IMR-90 (cell line): ENCODE data around the gene IL1R2. TPM values are rescaled to one million over a fixed set of nuclear protein-coding genes. Genes with fewer than 3 reads are reported as not detected.

Source experiments
- ATAC-seq: fragments of 200-7000 bp; cut with Tn5 transposase; 2 replicates; pipeline ENCODE4 v1.9.1; 2020; ENCODE audit warnings: low read depth, mild to moderate bottlenecking, moderate library complexity
- BruUV-seq: library from RNA; stranded (reverse); fragments of 400-500 nt; replicated peaks from 2 replicates; lab custom pipeline; 2021; lab: Mats Ljungman, UMichigan
- CTCF ChIA-PET: fragments of 300-600 bp; formaldehyde crosslinking; extraction: SDS; loops from one replicate; lab custom pipeline; 2021; ENCODE audit warnings: antibody characterized with exemption; lab: Yijun Ruan, JAX
- POLR2A ChIA-PET: fragments of 300-600 bp; sonication (Branson Sonifier 250); formaldehyde crosslinking; loops from one replicate; lab custom pipeline; 2022; ENCODE audit warnings: antibody characterized with exemption; ENCODE audit not compliant: unreplicated experiment; lab: Charles Lee
- DNase-seq: peaks from one replicate; pipeline ENCODE4 v3.0.0; 2013
- H2AFZ ChIP-seq: replicated peaks from 2 replicates; pipeline ENCODE3; 2013; ENCODE audit warnings: low read length, mild to moderate bottlenecking; ENCODE audit not compliant: poor library complexity
- H2AK5ac ChIP-seq: 2 replicates; pipeline ENCODE4 v1.6.1; 2013; ENCODE audit warnings: low read depth, low read length, inconsistent platforms
- H2AK9ac ChIP-seq: replicated peaks from 2 replicates; pipeline ENCODE3; 2013; ENCODE audit warnings: mild to moderate bottlenecking, low read depth, low read length, moderate library complexity; ENCODE audit not compliant: poor library complexity
- H2BK120ac ChIP-seq: 2 replicates; pipeline ENCODE4 v1.6.1; 2013; ENCODE audit warnings: low read depth, low read length, inconsistent platforms
- H2BK15ac ChIP-seq: 3 replicates; pipeline ENCODE4 v1.6.1; 2013; ENCODE audit warnings: low read depth, low read length, inconsistent platforms
- H2BK20ac ChIP-seq: 2 replicates; pipeline ENCODE4 v1.6.1; 2013; ENCODE audit warnings: low read depth, mild to moderate bottlenecking, inconsistent platforms, low read length, moderate library complexity
- H2BK5ac ChIP-seq: 2 replicates; pipeline ENCODE4 v1.6.1; 2013; ENCODE audit warnings: mild to moderate bottlenecking, low read depth, low read length, inconsistent platforms; ENCODE audit not compliant: poor library complexity, severe bottlenecking
- H3K14ac ChIP-seq: replicated peaks from 2 replicates; pipeline ENCODE4 v1.6.1; 2013; ENCODE audit warnings: low read depth, low read length, inconsistent platforms
- H3K18ac ChIP-seq: 2 replicates; pipeline ENCODE4 v1.6.1; 2013; ENCODE audit warnings: low read depth, low read length, control low read depth
- H3K23ac ChIP-seq: 2 replicates; pipeline ENCODE4 v1.6.1; 2013; ENCODE audit warnings: low read depth, low read length, inconsistent platforms
- H3K27ac ChIP-seq: 2 replicates; pipeline ENCODE4 v1.5.1; 2013; ENCODE audit warnings: mild to moderate bottlenecking, control low read depth, low read length; ENCODE audit not compliant: insufficient read depth
- H3K27me3 ChIP-seq: 2 replicates; pipeline ENCODE4 v1.6.1; 2013; ENCODE audit warnings: low read length; ENCODE audit not compliant: control insufficient read depth, insufficient read depth
- H3K36me3 ChIP-seq: 2 replicates; pipeline ENCODE4 v1.6.1; 2013; ENCODE audit warnings: low read length, mixed read lengths; ENCODE audit not compliant: control insufficient read depth, insufficient read depth
- H3K4ac ChIP-seq: 2 replicates; pipeline ENCODE4 v1.6.1; 2013; ENCODE audit warnings: low read depth, low read length, inconsistent platforms
- H3K4me1 ChIP-seq: 2 replicates; pipeline ENCODE4 v1.6.1; 2013; ENCODE audit warnings: low read length, mixed read lengths; ENCODE audit not compliant: control insufficient read depth, insufficient read depth
- H3K4me2 ChIP-seq: 2 replicates; pipeline ENCODE4 v1.6.1; 2013; ENCODE audit warnings: low read depth, mild to moderate bottlenecking, control low read depth, low read length, moderate library complexity
- H3K4me3 ChIP-seq: 2 replicates; pipeline ENCODE4 v1.5.1; 2013; ENCODE audit warnings: low read depth, mild to moderate bottlenecking, control low read depth, low read length, moderate library complexity; ENCODE audit not compliant: insufficient read depth
- H3K56ac ChIP-seq: 2 replicates; pipeline ENCODE4 v1.6.1; 2013; ENCODE audit warnings: low read length, inconsistent platforms; ENCODE audit not compliant: insufficient read depth; ENCODE audit errors: extremely low read depth
- H3K79me1 ChIP-seq, 2 experiments: 2 replicates each; pipeline ENCODE4 v1.6.1; 2013; ENCODE audit warnings: low read length in 2 of 2, inconsistent platforms in 1 of 2, low read depth in 1 of 2
- H3K9ac ChIP-seq: 2 replicates; pipeline ENCODE4 v1.6.1; 2013; ENCODE audit warnings: low read depth, low read length, control low read depth
- H3K9me1 ChIP-seq: 2 replicates; pipeline ENCODE4 v1.6.1; 2013; ENCODE audit warnings: low read length, inconsistent platforms; ENCODE audit not compliant: insufficient read depth
- H3K9me3 ChIP-seq: 2 replicates; pipeline ENCODE4 v1.6.1; 2013; ENCODE audit warnings: low read length; ENCODE audit not compliant: control insufficient read depth, insufficient read depth
- H4K20me1 ChIP-seq: 2 replicates; pipeline ENCODE4 v1.6.1; 2013; ENCODE audit warnings: low read length, inconsistent platforms; ENCODE audit not compliant: insufficient read depth
- H4K5ac ChIP-seq: 2 replicates; pipeline ENCODE4 v1.6.1; 2013; ENCODE audit warnings: mild to moderate bottlenecking, low read depth, low read length, control low read depth
- H4K8ac ChIP-seq, 2 experiments: 2 replicates each; pipeline ENCODE4 v1.6.1; 2013; ENCODE audit warnings: low read depth in 2 of 2, low read length in 2 of 2, control low read depth in 1 of 2, inconsistent platforms in 1 of 2
- H4K91ac ChIP-seq: 2 replicates; pipeline ENCODE4 v1.6.1; 2013; ENCODE audit warnings: low read depth, low read length, inconsistent platforms; ENCODE audit not compliant: insufficient read depth
- CHD1 ChIP-seq: IDR thresholded peaks from 2 replicates; pipeline ENCODE4 v1.6.1; 2012; ENCODE audit warnings: low read depth, low read length, improper control_type of control experiment
- FOS ChIP-seq: fragments of 150-350 bp; IDR thresholded peaks from 2 replicates; pipeline ENCODE4 v1.6.1; 2016; ENCODE audit warnings: low read depth, low read length
- MAFK ChIP-seq: IDR thresholded peaks from 2 replicates; pipeline ENCODE4 v1.6.1; 2012; ENCODE audit warnings: low read depth, low read length, improper control_type of control experiment
- MAZ ChIP-seq: IDR thresholded peaks from 2 replicates; pipeline ENCODE4 v1.6.1; 2012; ENCODE audit warnings: low read depth, mild to moderate bottlenecking, low read length, improper control_type of control experiment, moderate library complexity, borderline replicate concordance
- NFE2L2 ChIP-seq: fragments of 150-350 bp; IDR thresholded peaks from 2 replicates; pipeline ENCODE4 v1.6.1; 2016; ENCODE audit warnings: low read depth, mild to moderate bottlenecking, low read length
- POLR2A ChIP-seq: IDR thresholded peaks from 2 replicates; pipeline ENCODE4 v1.6.1; 2012; ENCODE audit warnings: mild to moderate bottlenecking, low read depth, low read length
- RAD21 ChIP-seq: IDR thresholded peaks from 2 replicates; pipeline ENCODE4 v1.6.1; 2012; ENCODE audit warnings: low read length, improper control_type of control experiment
- RFX5 ChIP-seq: IDR thresholded peaks from 2 replicates; pipeline ENCODE4 v1.8.0; 2012; ENCODE audit warnings: low read depth, mild to moderate bottlenecking, low read length, moderate library complexity
- SMC3 ChIP-seq: fragments of 150-350 bp; IDR thresholded peaks from 2 replicates; pipeline ENCODE4 v1.6.1; 2016; ENCODE audit warnings: low read depth, mild to moderate bottlenecking, antibody characterized with exemption, low read length, moderate library complexity
- WGBS, 2 experiments: methylation state at CpG; one replicate each; pipeline versions ENCODE4 v1.1.5 to v1.1.7; 2013; ENCODE audit warnings: missing lambda C conversion rate in 2 of 2; ENCODE audit not compliant: insufficient read length in 1 of 2; ENCODE audit errors: extremely low coverage in 2 of 2; 5-methylcytosine and 5-hydroxymethylcytosine counted together
- dilution Hi-C: fragments of 300-500 bp; cut with HindIII; formaldehyde crosslinking; loops from one replicate; pipeline ENCODE4 v1.14.3; 2018; ENCODE audit warnings: low sequenced_read_pairs; ENCODE audit not compliant: unreplicated experiment
- in situ Hi-C: fragments of 300-500 bp; cut with MboI; formaldehyde crosslinking; loops from 3 replicates; pipeline ENCODE4 v1.14.3; 2019; ENCODE audit warnings: low sequenced_read_pairs, inconsistent platforms, mixed read lengths
- intact Hi-C: fragments of 100-400 bp; cut with micrococcal nuclease; formaldehyde crosslinking; loops from 2 replicates; pipeline ENCODE4 v1.10.0; 2022
- polyA plus RNA-seq, 3 experiments: library from polyadenylated mRNA; depleted of rRNA; stranded (reverse); fragments of >200 nt; gene quantifications; 2 replicates each; pipeline ENCODE4 v1.2.3, GENCODE V29; 2012; ENCODE audit warnings: low replicate concordance in 1 of 3
- total RNA-seq: library from RNA; depleted of rRNA; stranded (reverse); fragments of >200 nt; gene quantifications from 2 replicates; pipeline ENCODE4 v1.2.3, GENCODE V29; 2012
- TF ChIP-seq, protein P1 (sequence below): fragments of 150-350 bp; IDR thresholded peaks from 2 replicates; pipeline ENCODE4 v1.6.1; 2017; ENCODE audit warnings: mild to moderate bottlenecking, antibody characterized with exemption, low read length, low read depth

IL1R2 gene
- total and polyA plus RNA-seq, 2 of the 4 experiments (the other 2 are of a cell fraction), result not detected

DNA sequence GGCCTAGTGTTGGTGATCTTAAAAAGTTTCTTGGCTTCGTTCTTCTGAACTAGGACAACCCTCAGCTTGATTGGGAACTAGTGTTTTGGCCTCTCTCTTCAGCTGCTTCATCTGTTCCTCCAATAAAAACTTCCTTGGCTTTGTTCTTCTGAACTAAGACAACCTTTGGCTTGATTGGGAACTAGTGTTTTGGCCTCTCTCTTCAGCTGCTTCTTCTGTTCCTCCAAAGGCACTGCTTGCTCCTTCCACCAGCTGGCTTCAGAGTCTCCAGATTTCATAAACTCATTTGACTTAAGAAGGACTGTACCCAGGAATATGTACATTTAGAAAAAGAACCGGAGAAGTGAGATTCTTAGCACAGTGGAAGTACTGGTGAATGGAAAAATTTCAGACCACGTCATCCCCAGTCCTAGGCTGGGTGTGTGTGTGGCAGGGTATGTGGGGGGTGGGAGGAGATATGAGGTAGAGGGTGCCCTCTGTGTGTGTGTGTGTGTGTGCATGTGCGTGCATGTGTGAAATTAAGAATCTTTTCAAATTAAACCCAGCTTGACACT, 20.4 kb downstream of the IL1R2 start:
- intact Hi-C loops (no loop called here), in situ Hi-C loops (no loop called here), dilution Hi-C loops (loop anchor here (25.0 kb wide), 1 partner anchor 150 kb away; no protein-coding TSS in a partner anchor)
- ATAC-seq (no peak), DNase-seq (no peak)
- Histone ChIP-seq H2BK5ac (no peak overlapping the region), H3K56ac (no peak overlapping the region), H3K27me3 (no peaks in the 10 kb centered on the region), H3K4me2 (no peak overlapping the region), H3K23ac (no peak overlapping the region), H2AK9ac (no peak overlapping the region), H3K9ac (no peak overlapping the region), H3K36me3 (no peaks in the 10 kb centered on the region), H3K4ac (no peak overlapping the region), H3K18ac (no peak overlapping the region), H3K9me1 (no peaks in the 10 kb centered on the region), H4K8ac (no peak overlapping the region), H4K5ac (no peak overlapping the region), H4K91ac (no peak overlapping the region), H3K9me3 (no peaks in the 10 kb centered on the region; the same call in 1 of the 2 replicates), H3K14ac (no peak overlapping the region), H2AK5ac (no peak overlapping the region), H2BK20ac (no peak overlapping the region), H3K27ac (no peak overlapping the region), H3K4me1 (no peaks in the 10 kb centered on the region), H2BK15ac (no peak overlapping the region), H3K79me1 (no peaks in the 10 kb centered on the region), H2AFZ (no peak overlapping the region), H2BK120ac (no peak overlapping the region), H3K4me3 (no peak overlapping the region), H4K20me1 (no peaks in the 10 kb centered on the region)
- no peak for TF ChIP-seq MAFK
- no peak for TF ChIP-seq FOS
- no peak for TF ChIP-seq POLR2A
- TF ChIP-seq SMC3, result no peak
- TF ChIP-seq RAD21, result no peak
- TF ChIP-seq, protein P1, sequence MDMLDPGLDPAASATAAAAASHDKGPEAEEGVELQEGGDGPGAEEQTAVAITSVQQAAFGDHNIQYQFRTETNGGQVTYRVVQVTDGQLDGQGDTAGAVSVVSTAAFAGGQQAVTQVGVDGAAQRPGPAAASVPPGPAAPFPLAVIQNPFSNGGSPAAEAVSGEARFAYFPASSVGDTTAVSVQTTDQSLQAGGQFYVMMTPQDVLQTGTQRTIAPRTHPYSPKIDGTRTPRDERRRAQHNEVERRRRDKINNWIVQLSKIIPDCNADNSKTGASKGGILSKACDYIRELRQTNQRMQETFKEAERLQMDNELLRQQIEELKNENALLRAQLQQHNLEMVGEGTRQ, result no peak
- no peak for TF ChIP-seq NFE2L2
- TF ChIP-seq RFX5, result no peak
- no peak for TF ChIP-seq MAZ
- no peak for TF ChIP-seq CHD1
- CTCF ChIA-PET, result interaction anchor here (1.0 kb wide), 1 partner anchor 214 kb away, joined by 3 read pairs; no protein-coding TSS in a partner anchor
- BruUV-seq, result no TSS peak
- POLR2A ChIA-PET, result no interaction called here
- WGBS, 2 experiments, result no CpG with 5 or more reads among the region's 4 CpGs
